Skin of body (tissue), 2 donors: Measurements from ENCODE around the gene MAN1C1. TPM values are rescaled to one million over a fixed set of nuclear protein-coding genes. Genes with fewer than 3 reads are reported as not detected.

ENCODE experiments used
- DNase-seq: peaks from one replicate; lab custom pipeline; 2025; lab: John Stamatoyannopoulos, UW
- total RNA-seq: library from RNA; depleted of rRNA; stranded (reverse); fragments of >200 nt; gene quantifications from one replicate; pipeline ENCODE4 v1.2.3, GENCODE V29; 2014

MAN1C1 gene
- total RNA-seq, 1 donor from 2014 or later, result 7.9 TPM

DNA sequence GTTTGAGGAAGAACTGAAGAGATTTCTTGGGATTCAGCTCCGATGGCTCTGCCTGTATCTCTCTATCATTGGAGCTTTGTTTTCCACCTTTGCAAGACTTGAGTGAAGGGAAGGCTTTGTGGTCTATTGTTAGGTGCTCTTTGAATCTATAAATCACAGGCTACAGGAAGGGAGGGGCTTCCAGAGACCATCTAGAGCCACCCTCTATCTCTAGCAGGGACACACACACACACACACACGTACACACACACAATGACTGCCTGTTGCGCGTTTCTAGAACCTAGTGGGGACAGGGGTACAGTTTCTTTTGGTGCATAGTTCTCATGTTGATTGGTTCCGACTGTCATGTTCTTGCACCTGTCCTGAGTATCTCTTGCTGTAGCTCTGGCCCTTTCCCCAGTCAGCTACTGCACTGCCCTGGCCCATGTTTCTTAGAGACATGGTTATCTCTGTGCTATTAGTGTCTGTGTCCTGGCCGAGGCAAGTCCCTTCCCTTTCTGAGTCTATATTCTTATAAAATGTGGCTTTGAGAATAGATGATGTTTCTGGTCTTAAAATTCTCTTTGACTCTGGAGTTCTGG, 60.7 kb downstream of the MAN1C1 start:
- DNase-seq, result no peak

DNA sequence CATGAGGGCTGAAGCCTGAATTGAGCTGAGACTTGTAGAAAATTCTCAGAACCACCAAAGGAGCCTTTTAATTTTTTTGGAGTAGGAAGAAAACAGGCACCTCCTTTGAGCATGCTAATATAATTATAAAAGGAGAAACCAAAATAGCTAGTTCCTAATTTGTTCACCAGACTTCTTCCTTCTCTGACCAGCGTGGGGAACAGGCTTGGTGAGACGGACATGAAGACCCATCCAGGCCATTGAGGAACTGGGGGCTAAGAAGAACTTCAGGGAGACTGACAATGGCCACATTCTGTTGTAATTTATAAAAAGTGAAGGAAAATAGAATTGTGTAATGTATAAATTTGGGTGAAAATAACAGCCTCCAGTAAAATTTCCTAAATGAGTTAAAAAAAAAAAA, 62.6 kb downstream of the MAN1C1 start:
- DNase-seq, result no peak

DNA sequence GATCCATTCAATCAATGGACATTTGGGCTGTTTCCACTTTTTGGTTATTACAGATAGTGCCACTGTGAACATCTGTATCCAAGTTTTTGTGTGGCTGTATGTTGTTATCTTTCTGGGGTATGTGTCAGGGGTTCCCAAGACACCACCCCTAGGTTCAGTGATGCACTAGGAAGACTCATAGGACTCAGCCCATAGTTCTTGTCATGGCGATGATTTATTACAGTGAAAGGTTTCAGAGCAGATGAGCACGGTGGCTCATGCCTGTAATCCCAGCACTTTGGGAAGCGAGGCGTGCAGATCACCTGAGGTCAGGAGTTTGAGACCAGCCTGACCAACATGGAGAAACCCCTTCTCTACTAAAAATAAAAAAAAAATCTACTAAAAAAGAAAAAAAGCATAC, 64.1 kb downstream of the MAN1C1 start:
- DNase-seq, result no peak

DNA sequence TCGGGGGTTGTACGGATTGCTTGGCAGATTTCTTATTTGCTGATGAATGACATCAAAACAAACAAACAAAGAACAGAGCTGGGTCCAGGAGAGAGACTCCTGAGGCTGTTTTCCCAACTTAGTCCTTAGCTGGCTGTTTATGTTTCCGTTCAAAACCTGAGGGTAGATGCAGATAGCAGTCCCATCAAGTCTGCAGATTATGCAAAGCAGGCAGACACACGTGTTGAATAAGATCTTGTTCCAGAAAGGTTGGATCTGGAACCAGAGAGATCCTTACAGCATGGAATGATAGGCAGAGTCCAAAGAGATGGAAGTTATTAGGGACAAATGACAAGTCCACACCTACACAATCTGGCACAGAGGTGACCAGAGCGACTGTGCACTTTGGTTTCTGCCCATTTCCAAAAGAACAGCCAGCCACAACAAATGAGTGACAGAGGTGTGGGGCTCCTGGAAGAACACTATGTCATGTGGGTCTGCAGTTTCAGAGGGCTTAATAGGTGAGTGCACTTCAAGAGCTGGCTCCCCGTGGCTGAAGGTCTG, 65.5 kb downstream of the MAN1C1 start:
- no peak for DNase-seq

DNA sequence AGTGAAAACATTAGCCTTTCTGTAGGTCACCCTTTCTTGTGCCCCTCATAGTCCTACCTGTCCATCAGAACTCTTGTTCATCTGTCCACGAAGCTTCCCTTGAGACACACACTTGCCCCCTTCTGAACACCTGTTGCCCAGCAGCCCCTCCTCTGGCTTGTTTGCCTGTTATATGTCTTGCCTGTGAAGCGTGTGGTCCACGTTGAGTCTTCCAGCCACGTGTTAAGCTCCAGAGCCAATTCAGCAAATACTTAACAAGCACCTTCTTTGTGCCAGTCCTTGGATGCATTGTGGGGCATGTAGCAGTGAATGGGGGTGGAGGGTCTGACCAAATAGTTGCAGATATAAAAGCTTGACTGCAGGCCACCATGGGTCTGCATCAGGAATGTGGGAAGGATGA, 66.6 kb downstream of the MAN1C1 start:
- no peak for DNase-seq

DNA sequence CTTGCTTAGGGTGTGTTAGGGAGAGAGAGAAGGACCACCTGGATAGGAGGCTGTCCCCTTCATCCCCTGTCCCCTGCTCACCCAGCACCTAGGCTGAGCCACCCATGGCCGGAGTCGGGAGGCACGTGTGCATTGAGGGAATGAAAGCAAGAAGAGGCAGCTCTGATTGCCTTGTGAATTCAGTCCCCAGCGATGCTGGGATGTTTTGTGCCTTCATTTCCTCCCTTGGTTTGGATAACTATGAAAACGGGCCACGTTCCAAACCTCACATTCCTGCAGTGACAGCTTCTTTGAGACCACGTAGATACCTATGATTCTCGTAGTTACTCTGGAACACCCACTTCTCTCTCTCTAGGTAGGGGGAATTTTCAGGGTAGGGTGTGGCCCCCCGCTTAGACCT, 67.1 kb downstream of the MAN1C1 start:
- no peak for DNase-seq

DNA sequence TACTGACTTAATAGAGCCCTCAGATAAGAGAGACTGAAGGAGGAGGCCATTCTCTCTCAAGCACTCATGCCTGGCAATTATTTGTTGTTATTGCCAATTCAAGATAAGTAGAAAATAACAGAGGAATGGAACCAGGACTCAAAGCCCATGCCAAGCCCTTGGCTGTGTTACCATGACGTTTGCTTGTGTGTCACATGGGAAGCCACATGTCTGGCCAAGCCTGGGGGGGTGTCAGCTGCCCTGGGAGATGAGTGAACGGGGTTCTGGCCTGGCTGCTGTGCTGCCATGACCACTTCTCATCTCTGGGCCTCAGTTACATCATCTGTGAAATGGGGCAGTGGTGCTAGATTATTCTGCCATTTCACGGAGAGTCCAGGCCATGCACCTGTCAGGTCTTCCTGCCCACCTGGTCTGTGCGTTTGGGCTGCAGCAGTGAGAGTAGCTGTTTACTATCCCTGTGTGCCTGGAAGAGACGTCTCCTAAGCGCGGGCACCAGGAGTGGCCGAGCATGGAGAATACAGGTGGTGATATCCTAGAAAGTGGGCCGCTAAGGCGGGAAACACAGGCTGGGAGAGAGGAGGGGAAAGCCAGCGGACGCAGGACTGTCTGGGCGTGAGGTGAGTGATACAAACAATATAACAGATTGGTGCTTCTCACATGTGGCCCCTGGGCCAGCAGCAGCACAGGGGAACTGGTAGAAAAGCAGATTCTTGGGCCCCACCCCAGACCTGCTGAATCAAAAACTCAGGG, 67.8 kb downstream of the MAN1C1 start:
- DNase-seq, result no peak

DNA sequence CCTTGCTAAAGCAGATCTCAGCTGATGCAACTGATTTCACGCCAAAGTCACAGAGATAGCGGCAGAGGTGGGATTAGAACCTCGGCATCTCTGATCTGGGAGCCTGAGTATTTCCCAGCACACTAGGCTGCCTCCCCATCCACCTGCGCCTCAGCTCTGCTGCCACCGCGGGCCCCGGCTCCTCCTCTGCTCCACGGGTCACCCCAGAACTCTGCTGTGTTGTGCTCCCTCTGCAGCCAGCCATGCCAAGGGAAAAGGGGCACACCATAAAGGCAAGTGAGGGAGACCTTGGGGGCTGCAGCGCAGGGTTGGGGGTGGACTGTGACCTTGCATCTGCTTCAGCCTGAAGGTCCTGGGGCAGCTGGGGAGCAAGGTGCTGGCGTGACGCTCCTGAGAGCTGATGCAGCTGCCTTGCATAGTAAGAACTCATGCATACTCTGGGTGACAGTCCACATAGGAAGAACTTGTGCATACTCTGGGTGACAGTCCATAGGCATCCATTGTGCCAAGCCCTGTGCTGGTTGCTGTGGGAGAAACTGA, 68.7 kb downstream of the MAN1C1 start:
- no peak for DNase-seq

DNA sequence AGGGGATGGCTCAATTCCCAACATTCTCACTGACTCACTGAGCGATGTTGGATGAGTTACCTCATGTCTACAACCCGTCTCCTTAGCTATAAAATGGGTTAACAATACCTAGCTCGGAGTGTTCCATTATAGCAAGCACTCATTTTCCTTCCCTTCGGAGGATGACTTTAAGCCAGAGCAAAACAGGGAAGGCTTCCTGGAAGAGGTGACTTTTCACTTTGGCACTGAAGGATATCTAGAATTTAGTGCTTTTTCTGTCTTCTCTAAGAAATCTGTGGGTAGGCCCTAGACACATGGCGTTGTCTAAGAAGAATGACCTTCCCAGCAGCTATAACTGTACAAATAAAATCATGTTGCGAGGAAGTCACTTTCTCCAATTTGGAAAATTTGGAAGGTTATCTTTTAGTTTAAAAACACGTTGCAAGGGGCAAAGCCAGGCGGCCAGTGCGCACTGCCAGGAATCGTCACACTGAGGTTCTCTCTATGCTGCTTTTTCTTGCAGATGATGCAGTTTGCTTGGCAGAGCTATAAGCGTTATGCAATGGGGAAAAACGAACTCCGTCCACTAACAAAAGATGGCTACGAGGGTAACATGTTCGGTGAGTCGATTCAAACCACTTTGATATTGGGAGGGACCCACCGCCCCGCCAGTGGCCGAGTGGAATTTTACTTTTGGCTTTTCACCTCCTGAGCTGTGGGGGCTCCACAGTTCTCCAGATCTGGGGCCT, 69.5 kb downstream of the MAN1C1 start:
- no peak for DNase-seq

DNA sequence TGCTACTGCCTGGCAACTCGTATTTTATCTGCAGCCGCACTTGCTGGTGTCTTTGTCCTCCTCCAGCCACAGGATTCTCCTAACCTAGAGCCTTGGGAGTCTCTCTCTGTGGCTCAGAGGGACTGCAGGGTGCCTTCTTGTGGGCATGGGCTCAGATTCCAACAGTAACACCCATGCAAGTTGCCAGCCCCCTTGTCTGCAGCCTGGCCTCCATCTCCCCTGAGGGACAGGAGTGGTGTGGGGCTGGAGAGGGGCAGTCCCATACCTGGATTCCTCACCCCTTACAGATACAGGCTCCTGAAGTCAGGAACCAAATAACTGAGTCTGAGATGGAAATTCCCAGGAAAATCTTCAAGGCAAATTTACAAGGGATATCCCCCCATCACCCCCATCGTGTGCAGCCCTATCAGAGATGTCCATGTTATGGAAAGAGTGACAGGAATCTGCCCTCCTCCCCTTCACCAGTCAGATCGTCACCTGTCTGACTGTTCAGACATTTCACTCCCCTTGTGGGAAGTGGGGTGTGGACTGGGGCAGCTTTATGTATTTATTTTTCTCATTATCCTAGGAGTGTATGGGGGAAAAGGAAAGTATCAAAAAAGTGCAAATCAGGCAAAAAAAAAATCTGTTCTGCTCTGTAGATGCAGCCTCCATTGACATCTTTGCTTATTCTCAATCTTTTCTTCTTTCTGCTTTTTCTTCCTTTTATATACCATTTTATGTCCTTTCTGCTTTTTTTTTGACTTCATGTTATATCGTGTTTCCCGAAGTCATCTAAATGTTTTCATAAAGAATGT, 70.8 kb downstream of the MAN1C1 start:
- no peak for DNase-seq

DNA sequence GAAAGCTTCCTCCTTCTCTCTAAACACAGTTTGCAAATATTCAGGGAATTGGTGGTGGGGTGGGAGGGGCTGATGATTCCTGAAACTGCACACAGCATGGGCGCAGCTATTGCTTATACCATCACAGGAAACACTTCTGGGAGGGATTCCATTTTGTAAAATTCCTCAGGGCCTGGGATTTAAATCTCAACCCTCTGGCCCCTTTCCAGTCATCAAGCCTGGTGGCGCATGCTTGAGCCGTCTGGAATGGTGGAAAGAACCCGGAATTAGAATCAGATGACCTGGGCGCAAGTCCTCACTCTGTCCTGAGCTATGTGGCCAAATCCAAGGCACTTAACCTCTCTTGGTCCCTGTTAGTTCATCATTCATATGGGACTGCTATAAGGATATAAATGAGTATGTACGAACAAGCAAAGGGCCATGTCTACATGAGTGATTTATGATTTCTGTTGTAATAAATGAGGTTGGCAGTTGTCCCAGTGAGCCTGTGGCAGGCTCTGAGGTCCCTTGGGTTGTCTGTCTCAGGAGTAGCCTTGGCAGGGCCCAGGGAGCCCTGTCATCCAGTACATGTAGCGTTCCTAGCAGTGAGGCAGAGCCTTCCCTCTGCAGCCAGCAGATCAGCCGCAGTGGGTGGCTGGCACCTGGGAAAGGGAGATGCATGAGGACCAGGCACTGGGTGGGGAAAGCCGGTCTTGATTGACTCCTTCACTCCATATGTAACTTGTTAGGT, 72.0 kb downstream of the MAN1C1 start:
- DNase-seq, result peak; percentile 73

DNA sequence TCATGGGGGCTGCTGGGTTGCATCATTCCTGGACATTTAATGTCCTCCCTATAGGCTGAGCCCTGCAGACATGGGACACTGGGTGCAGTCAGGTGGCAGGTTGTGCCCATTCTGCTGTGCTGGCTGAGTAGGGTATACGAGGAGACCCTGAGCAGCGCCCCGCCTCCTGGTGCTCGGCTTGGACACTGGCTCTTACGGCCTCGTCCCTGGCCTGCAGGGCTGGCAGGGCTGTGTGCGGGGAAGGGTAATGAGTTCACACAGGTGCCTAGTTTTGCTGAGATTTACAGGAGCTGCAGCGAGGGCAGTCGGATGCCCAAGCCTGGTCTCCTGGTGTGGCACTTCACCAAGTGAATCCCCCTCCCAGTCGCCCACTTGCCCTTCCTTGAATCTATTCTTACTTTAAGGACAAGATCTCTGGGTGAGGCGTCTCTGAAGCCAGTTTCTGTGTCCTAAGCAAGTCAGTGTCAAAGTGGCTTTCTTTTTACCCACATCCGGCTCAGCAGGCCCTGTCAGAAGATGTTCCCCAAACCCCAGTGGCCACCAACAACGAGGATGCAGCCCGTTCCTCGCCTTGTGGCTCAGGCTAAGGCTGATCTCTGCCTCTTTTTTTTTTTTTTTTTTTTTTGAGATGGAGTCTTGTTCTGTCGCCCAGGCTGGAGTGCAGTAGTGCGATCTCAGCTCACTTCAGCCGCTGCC, 73.2 kb downstream of the MAN1C1 start:
- no peak for DNase-seq

DNA sequence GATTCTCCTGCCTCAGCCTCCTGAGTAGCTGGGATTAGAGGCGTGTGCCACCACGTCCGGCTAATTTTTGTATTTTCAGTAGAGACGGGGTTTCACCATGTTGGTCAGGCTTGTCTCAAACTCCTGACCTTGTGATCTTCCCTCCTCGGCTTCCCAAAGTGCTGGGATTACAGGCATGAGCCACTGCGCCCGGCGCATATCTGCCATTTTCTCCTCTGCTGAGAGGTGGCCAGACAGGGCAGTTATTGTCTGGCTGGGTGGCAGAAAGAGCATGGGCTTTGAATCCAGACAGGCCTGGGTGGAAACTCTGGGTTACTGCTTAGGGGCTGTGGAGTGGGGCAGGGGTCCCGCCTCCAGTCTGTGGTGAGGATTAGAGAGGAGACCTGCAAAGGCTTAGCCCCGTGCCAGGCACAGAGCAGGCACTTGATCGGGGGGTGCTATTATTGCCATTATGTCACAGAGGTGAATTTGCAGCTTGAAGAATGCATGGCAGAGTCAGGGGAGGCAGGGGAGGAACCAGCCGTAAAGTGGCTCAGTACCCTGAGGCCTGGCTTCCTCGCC, 73.9 kb downstream of the MAN1C1 start:
- DNase-seq, result no peak

DNA sequence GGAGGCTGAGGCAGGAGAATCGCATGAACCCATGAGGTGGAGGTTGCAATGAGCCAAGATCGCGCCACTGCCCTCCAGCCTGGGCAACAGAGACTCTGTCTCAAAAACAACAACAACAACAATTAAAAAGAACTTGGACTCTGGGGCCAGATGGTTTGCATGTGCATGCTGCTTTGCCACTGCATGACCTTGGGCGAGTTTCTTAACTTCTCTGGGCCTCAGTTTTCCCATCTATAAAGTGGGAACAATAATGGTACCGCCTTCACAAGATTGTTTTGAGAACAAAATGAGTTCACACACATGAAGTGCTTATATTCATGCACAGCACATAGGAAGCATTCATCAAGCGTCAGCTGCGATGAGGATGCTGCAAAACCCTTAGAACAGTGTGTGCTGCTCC, 74.6 kb downstream of the MAN1C1 start:
- no peak for DNase-seq

DNA sequence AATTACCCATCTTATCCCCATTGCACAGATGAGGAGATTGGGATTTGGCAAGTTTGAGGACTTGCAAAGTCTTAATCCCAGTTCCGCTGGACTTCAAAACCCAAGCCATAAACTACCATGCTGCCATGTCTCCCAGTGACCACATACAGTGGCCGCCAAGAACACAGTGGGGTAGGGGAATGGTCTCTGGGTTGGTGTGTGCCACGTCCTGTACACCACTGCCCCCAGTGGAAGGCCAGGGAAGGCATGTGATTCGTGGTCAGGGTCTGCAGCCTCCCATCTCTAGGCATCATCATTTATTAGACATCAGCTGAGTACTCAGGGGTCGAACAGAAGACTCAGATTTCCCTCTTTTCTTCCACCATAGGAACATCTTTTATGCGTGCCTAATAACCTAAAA, 76.0 kb downstream of the MAN1C1 start:
- DNase-seq, result no peak

DNA sequence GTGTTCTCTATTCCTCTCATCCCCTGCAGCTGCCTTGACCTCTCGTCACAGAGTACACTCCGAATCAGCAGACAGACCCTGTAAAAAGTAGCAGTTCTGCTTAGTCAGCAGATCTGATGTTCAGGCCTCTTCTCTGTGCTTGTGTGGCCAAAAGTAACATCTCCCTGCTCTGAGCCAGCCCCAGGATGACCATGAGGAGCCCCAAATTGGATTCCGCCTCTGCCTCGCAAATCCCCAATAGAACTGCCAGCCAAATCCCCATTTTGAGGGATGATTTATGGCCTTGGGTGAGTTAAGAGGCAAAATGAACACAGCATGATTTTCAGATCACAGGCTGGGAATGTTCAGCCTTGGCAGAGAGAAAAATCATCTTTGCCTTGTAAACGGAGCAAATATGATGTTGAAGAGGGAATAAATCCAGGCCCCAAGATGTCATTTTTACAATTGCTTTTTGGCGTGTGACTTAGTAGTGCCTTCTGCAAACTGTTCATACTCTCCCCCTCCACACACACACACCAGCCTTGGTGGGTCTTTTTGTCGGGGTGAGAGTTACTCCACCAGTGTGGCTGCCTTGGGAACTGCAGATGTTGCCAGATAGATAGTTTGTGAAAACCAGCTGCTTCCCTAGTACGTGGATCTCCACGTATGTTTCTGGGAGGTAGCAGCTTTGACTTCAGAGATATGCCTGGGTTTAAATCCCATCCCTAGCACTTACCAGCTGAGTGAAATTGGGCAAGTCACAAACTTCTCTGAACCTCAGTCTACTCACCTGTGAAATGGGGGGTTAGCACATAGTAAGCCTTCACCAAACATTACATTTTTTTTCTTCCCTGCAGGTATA, 77.8 kb downstream of the MAN1C1 start:
- DNase-seq, result peak; percentile 93

DNA sequence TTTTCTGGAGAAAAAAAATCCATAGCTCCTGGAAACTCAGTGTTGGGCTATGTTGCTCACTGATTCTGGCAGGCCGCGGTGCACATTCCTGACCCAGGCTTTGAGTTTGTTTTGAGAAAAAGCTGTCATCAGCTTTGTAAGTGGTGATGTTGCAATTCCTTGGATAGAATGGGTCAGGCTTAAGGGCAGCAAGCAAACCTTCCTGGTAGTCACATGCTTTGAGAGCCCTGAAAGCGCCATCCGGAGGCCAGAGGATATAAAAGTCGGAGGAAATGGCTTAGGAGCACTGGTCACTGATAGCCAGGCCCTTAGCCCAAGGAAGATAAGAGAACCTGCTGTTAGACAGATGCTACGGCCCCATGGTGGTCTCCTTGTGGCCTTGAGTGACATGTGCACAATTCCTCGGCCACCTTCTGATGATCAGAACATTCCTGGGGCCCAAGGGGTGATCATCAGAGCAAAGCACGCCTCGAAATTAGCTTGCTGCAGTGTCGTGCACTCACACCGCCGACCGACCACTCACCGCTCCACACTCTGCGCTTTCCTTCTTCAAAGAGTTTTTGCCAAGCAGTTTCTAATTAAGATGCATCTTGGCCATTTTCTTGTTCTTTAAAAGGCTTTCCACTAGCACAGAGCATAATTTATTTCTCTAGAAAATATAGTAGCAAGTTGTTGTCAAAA, 78.6 kb downstream of the MAN1C1 start:
- peak; percentile 79 for DNase-seq

DNA sequence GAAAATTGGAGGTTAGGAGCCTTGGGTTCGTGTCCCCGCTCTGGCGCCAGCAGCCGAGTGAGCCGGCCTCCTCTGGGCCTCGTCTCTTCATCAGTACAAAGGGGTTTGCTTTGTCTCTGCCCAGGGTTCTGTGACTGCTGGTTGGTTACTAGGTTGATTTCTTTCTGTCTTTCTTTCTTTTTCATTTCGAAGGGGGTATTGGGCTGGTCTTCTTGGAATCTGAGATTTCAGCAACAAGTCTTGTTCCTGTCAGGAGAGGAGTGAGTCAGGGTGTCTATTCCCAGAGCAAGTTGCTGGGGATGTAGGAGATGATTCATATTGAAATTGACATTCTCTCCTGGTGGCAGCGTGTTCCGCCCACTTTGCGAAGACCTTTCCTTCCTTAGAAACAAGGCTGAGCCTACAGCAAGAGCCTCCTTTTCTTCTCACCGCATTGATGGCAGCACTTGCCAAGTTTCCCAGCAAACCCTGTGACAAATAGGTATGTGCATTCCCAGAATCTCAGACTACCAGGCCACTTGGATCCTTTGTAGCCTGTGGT, 79.2 kb downstream of the MAN1C1 start:
- no peak for DNase-seq
